ENCODE results near the gene RPTOR. TPM values are rescaled to one million over a fixed set of nuclear protein-coding genes. Genes with fewer than 3 reads are reported as not detected.

RPTOR gene
- total RNA-seq, 2 experiments from 2014 or later, result 48.1 to 87.8 TPM

DNA sequence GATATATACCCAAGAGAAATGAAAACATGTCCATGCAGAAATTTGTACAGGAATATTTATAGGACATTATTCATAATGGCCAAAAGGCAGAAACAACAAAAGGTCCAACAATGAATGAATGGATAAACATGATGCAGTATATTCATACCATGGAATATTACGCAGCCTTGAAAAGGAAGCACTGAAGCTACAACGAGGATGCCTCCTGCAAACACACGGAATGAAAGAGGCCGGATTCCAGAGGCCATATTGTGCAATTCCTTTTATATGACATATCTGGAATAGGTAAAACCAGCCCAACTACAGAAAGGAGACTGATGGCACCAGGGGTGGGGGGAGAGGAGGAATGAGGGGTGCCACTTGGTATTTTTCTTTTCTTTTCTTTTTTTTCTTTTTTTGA is 432.5 kb downstream of the RPTOR start:
- Histone ChIP-seq H2AFZ (ENCODE audit: low read length) (no peak overlapping the region), H3K9me2 (ENCODE audit: insufficient read depth, low read length) (no peaks in the 10 kb centered on the region), H4K20me1 (ENCODE audit: insufficient read depth, low read length) (no peaks in the 10 kb centered on the region), H3K4me2 (ENCODE audit: low read length) (no peak overlapping the region), H3K4me1 (ENCODE audit: insufficient read depth, low read length, poor library complexity, severe bottlenecking) (no peaks in the 10 kb centered on the region), H3K27ac (ENCODE audit: low read depth, low read length, poor library complexity, severe bottlenecking) (no peak overlapping the region), H3K4me3 (ENCODE audit: low read depth, low read length, poor library complexity, severe bottlenecking) (no peak overlapping the region), H3K9me3 (ENCODE audit: low read length) (no peaks in the 10 kb centered on the region), H3K79me2 (ENCODE audit: insufficient read depth, low read depth, low read length) (no peaks in the 10 kb centered on the region), H3K36me3 (ENCODE audit: insufficient read depth, low read length) (no peaks in the 10 kb centered on the region)
- intact Hi-C loops (cut with micrococcal nuclease; ENCODE audit: unreplicated experiment), result no loop called here
- POLR2A ChIA-PET, result interaction anchor here (0.5 kb wide), 1 partner anchor 291 kb away, joined by 3 read pairs; no protein-coding TSS in a partner anchor
- no peak for DNase-seq (ENCODE audit: low spot score)
- CTCF ChIA-PET (ENCODE audit: unreplicated experiment), result no interaction called here
- TF ChIP-seq, protein P1, sequence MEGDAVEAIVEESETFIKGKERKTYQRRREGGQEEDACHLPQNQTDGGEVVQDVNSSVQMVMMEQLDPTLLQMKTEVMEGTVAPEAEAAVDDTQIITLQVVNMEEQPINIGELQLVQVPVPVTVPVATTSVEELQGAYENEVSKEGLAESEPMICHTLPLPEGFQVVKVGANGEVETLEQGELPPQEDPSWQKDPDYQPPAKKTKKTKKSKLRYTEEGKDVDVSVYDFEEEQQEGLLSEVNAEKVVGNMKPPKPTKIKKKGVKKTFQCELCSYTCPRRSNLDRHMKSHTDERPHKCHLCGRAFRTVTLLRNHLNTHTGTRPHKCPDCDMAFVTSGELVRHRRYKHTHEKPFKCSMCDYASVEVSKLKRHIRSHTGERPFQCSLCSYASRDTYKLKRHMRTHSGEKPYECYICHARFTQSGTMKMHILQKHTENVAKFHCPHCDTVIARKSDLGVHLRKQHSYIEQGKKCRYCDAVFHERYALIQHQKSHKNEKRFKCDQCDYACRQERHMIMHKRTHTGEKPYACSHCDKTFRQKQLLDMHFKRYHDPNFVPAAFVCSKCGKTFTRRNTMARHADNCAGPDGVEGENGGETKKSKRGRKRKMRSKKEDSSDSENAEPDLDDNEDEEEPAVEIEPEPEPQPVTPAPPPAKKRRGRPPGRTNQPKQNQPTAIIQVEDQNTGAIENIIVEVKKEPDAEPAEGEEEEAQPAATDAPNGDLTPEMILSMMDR (conservative IDR thresholded peaks at IDR 0.05; ENCODE audit: low read length), result no peak
- no peak for TF ChIP-seq EZH2phosphoT487 (IDR thresholded peaks at IDR 0.05; ENCODE audit: borderline replicate concordance, low read depth, low read length)
- no TSS peak for BruUV-seq (replicated peaks)

DNA sequence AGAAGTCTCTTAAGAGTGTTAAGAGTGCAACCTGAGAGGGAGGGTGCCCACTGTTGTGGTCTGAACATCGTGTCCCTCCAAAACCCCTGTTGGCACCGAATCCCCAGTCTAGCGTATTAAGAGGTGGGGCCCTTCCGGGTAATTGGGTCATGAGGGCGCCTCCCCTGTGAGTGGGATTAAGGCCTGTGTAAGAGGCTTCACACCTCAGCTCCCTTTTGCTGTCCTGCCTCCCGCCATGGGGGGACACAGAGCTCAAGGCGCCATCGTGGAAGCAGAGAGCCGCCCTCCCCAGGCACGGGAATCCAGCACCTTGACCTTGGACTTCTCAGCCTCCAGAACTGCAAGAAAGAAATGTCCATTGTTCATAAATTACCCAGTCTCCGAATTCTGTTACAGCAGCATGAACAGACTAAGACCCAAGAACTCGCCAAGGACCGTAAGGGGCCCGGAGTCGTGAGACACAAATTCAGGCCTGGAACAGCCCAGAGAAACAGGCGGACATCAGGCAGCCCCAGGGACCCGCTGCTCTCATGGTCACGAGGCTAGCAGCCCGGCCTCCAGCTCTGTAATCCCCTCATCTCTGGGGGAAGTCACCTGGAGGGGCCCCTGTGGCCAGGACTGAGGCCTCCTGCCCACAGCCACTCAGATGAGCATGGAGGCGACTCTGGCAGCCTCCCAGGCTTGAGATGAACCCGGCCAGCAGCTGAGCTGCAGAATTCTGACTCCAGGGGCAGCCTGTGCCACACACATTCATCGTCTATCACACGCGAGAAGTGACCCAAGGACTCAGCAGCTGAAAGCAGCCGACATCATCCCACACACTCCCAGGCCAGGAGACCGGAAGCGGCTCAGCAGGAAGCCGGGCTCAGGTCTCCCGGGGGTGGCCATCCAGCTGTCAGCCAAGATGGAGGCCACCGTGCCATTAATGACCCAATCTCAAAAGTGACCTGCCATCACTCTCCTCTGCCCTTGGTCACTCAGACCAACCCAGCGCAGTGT is 434.2 kb downstream of the RPTOR start:
- intact Hi-C loops (cut with micrococcal nuclease; ENCODE audit: unreplicated experiment), result no loop called here
- Histone ChIP-seq H3K27ac (ENCODE audit: low read depth, low read length, poor library complexity, severe bottlenecking) (no peak overlapping the region), H3K9me3 (ENCODE audit: low read length) (no peaks in the 10 kb centered on the region), H3K4me2 (ENCODE audit: low read length) (no peak overlapping the region), H3K36me3 (ENCODE audit: insufficient read depth, low read length) (no peaks in the 10 kb centered on the region), H3K4me3 (ENCODE audit: low read depth, low read length, poor library complexity, severe bottlenecking) (no peak overlapping the region), H4K20me1 (ENCODE audit: insufficient read depth, low read length) (no peaks in the 10 kb centered on the region), H3K9me2 (ENCODE audit: insufficient read depth, low read length) (no peaks in the 10 kb centered on the region), H3K79me2 (ENCODE audit: insufficient read depth, low read depth, low read length) (no peaks in the 10 kb centered on the region), H2AFZ (ENCODE audit: low read length) (no peak overlapping the region), H3K4me1 (ENCODE audit: insufficient read depth, low read length, poor library complexity, severe bottlenecking) (no peaks in the 10 kb centered on the region)
- no peak for TF ChIP-seq EZH2phosphoT487 (IDR thresholded peaks at IDR 0.05; ENCODE audit: borderline replicate concordance, low read depth, low read length)
- TF ChIP-seq, protein P1 (conservative IDR thresholded peaks at IDR 0.05; ENCODE audit: low read length), result no peak
- CTCF ChIA-PET (ENCODE audit: unreplicated experiment), result no interaction called here
- BruUV-seq (replicated peaks), result no TSS peak
- DNase-seq (ENCODE audit: low spot score), result no peak
- POLR2A ChIA-PET, result interaction anchor here (0.6 kb wide), 1 partner anchor 440 kb away, joined by 3 read pairs; no protein-coding TSS in a partner anchor

All from OCI-LY7 (cell line).